Liver (tissue), 9 donors: ENCODE data around the gene ITPK1. TPM values are rescaled to one million over a fixed set of nuclear protein-coding genes. Genes with fewer than 3 reads are reported as not detected.

Source experiments
- DNase-seq: peaks from one replicate; pipeline ENCODE4 v3.0.0-alpha.2; 2017; ENCODE audit warnings: low spot score
- H3K27ac ChIP-seq, 2 donors: one replicate each; pipeline ENCODE4 v1.7.0; 2013; ENCODE audit warnings: inconsistent platforms in 2 of 2, low read length in 2 of 2, control low read depth in 1 of 2, low read depth in 1 of 2, mild to moderate bottlenecking in 1 of 2
- H3K27me3 ChIP-seq, 4 donors: one replicate each; pipeline versions ENCODE4 v1.6.1 to v1.7.0; 2013; ENCODE audit warnings: low read length in 3 of 4, inconsistent platforms in 1 of 4, mild to moderate bottlenecking in 1 of 4, moderate library complexity in 1 of 4; ENCODE audit not compliant: control insufficient read depth in 4 of 4, insufficient read depth in 4 of 4
- H3K36me3 ChIP-seq, 4 donors: one replicate each; pipeline versions ENCODE4 v1.6.1 to v1.7.0; 2013; ENCODE audit warnings: low read length in 3 of 4, mild to moderate bottlenecking in 3 of 4, low read depth in 1 of 4, moderate library complexity in 1 of 4; ENCODE audit not compliant: control insufficient read depth in 4 of 4, insufficient read depth in 3 of 4
- H3K4me1 ChIP-seq, 4 donors: one replicate each; pipeline versions ENCODE4 v1.6.1 to v1.7.0; 2013; ENCODE audit warnings: low read length in 3 of 4, mild to moderate bottlenecking in 3 of 4, moderate library complexity in 1 of 4; ENCODE audit not compliant: control insufficient read depth in 4 of 4, insufficient read depth in 4 of 4
- H3K4me3 ChIP-seq, 3 donors: one replicate each; pipeline versions ENCODE4 v1.6.1 to v1.7.0; 2013; ENCODE audit warnings: low read length in 3 of 3, control low read depth in 1 of 3, low read depth in 1 of 3, mild to moderate bottlenecking in 1 of 3
- H3K9ac ChIP-seq, 2 donors: one replicate each; pipeline ENCODE4 v1.7.0; 2013; ENCODE audit warnings: low read length in 2 of 2, mild to moderate bottlenecking in 2 of 2, moderate library complexity in 2 of 2, control low read depth in 1 of 2, low read depth in 1 of 2
- H3K9me3 ChIP-seq, 4 donors: one replicate each; pipeline versions ENCODE4 v1.6.1 to v1.7.0; 2013; ENCODE audit warnings: low read length in 3 of 4; ENCODE audit not compliant: control insufficient read depth in 4 of 4
- EGR1 ChIP-seq, 2 donors: IDR thresholded peaks; 2 replicates each; pipeline ENCODE4 v1.6.1; 2016 to 2018; ENCODE audit warnings: antibody characterized with exemption in 2 of 2, low read depth in 2 of 2
- FOXA2 ChIP-seq: IDR thresholded peaks from 2 replicates; pipeline ENCODE4 v1.6.1; 2016; ENCODE audit warnings: antibody characterized with exemption
- HNF4A ChIP-seq, 2 donors: conservative IDR thresholded peaks; 2 replicates each; pipeline ENCODE4 v1.6.1; 2016; ENCODE audit warnings: antibody characterized with exemption in 2 of 2, mild to moderate bottlenecking in 2 of 2
- HNF4G ChIP-seq: IDR thresholded peaks from 2 replicates; pipeline ENCODE4 v1.6.1; 2016; ENCODE audit warnings: antibody characterized with exemption
- JUND ChIP-seq, 2 donors: IDR thresholded peaks; 2 replicates each; pipeline ENCODE4 v1.6.1; 2016; ENCODE audit warnings: antibody characterized with exemption in 2 of 2
- NR2F2 ChIP-seq: IDR thresholded peaks from 2 replicates; pipeline ENCODE4 v1.6.1; 2016; ENCODE audit warnings: antibody characterized with exemption
- RXRA ChIP-seq, 2 donors: IDR thresholded peaks; 2 replicates each; pipeline ENCODE4 v1.6.1; 2017 to 2018; ENCODE audit warnings: antibody characterized with exemption in 2 of 2, mild to moderate bottlenecking in 1 of 2
- SP1 ChIP-seq: IDR thresholded peaks from 2 replicates; pipeline ENCODE4 v1.6.1; 2018; ENCODE audit warnings: antibody characterized with exemption, mild to moderate bottlenecking
- TAF1 ChIP-seq: conservative IDR thresholded peaks from 2 replicates; pipeline ENCODE4 v1.6.1; 2016; ENCODE audit warnings: antibody characterized with exemption, mild to moderate bottlenecking
- YY1 ChIP-seq: IDR thresholded peaks from 2 replicates; pipeline ENCODE4 v1.6.1; 2016; ENCODE audit warnings: antibody characterized with exemption, mild to moderate bottlenecking
- WGBS: extraction: QIAGEN DNeasy Blood & Tissue Kit; methylation state at CpG from one replicate; pipeline ENCODE4 v1.1.7; 2013; 5-methylcytosine and 5-hydroxymethylcytosine counted together
- polyA plus RNA-seq, 2 donors: library from polyadenylated mRNA; stranded (reverse) in 1 of 2; unstranded in 1 of 2; fragments of 200-250 nt in 1 of 2; fragments of >200 nt in 1 of 2; fragmentation: Nextera tagmentation in 1 of 2; extraction: Ambion mirVana in 1 of 2; gene quantifications; one replicate each; pipeline versions ENCODE4 v1.2.1 to v1.2.3, GENCODE V29; 2013 to 2015
- total RNA-seq, 2 donors: library from RNA; depleted of rRNA; stranded (reverse); fragments of >200 nt; gene quantifications; one replicate each; pipeline ENCODE4 v1.2.3, GENCODE V29; 2014
- TF ChIP-seq, protein P1 (sequence below): IDR thresholded peaks from 2 replicates; pipeline ENCODE4 v1.6.1; 2016; ENCODE audit warnings: antibody characterized with exemption, mild to moderate bottlenecking
- TF ChIP-seq, protein P2 (sequence below): IDR thresholded peaks from 2 replicates; pipeline ENCODE4 v1.6.1; 2016; ENCODE audit warnings: antibody characterized with exemption
- TF ChIP-seq, protein P3 (sequence below): fragments of 150-350 bp; IDR thresholded peaks from 2 replicates; pipeline ENCODE4 v1.5.1; 2017; ENCODE audit warnings: improper control_type of control experiment, low read depth, low read length; ENCODE audit not compliant: missing input control
- TF ChIP-seq, protein P4 (sequence below): IDR thresholded peaks from 2 replicates; pipeline ENCODE4 v1.6.1; 2016; ENCODE audit warnings: antibody characterized with exemption
- donor health status: healthy.
- donor health status: healthy.
- donor health status: healthy.
- donor health status: healthy.
- donor health status: healthy.

ITPK1 gene
- total and polyA plus RNA-seq, 4 donors = 9.0 to 41.2 (median 20.4) TPM

DNA sequence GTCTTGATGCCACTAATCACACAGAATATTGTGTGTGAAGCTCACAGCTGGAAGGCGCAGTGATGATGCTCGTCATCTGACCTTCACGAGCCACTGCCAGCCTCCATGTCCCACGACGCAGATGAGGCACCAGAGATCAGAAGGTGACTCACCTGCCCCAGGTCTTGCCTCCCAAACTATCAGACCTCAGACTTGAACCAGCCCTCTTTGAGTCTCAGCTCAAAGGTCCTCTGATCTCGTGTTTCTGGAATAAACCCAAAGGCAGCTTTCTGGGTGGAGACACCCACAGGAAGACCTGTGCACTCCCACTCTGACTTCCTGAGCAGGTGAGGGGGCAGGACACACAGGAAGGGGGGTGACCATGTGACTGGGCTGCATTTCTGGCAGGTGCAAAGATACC is 212.4 kb downstream of the ITPK1 start (continued):
- TF ChIP-seq, protein P1, sequence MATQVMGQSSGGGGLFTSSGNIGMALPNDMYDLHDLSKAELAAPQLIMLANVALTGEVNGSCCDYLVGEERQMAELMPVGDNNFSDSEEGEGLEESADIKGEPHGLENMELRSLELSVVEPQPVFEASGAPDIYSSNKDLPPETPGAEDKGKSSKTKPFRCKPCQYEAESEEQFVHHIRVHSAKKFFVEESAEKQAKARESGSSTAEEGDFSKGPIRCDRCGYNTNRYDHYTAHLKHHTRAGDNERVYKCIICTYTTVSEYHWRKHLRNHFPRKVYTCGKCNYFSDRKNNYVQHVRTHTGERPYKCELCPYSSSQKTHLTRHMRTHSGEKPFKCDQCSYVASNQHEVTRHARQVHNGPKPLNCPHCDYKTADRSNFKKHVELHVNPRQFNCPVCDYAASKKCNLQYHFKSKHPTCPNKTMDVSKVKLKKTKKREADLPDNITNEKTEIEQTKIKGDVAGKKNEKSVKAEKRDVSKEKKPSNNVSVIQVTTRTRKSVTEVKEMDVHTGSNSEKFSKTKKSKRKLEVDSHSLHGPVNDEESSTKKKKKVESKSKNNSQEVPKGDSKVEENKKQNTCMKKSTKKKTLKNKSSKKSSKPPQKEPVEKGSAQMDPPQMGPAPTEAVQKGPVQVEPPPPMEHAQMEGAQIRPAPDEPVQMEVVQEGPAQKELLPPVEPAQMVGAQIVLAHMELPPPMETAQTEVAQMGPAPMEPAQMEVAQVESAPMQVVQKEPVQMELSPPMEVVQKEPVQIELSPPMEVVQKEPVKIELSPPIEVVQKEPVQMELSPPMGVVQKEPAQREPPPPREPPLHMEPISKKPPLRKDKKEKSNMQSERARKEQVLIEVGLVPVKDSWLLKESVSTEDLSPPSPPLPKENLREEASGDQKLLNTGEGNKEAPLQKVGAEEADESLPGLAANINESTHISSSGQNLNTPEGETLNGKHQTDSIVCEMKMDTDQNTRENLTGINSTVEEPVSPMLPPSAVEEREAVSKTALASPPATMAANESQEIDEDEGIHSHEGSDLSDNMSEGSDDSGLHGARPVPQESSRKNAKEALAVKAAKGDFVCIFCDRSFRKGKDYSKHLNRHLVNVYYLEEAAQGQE = no peak
- no peak for TF ChIP-seq HNF4A (conservative IDR thresholded peaks at IDR 0.05)
- no peak for TF ChIP-seq SP1

DNA sequence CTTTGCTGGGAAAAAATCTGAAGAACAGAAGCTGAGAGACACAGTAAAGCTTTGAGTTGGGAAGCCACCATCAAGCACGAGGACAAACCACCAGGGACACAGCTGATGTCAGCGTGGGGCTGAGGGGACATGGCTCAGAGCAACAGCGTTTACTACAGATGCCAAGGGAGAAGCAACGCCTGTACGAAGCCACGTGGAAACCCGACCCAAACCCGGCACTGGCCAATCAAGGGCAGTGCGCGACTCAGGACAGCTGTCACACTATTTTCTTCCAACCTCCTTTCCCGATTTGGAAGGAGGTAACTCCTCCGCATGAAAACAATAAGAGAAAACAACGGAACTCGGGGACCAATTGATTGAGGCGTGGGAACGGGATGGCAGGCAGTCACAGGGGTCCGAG is 213.0 kb downstream of the ITPK1 start:
- TF ChIP-seq RXRA (IDR thresholded peaks at IDR 0.05) = no peak
- no peak for TF ChIP-seq JUND (IDR thresholded peaks at IDR 0.05)
- TF ChIP-seq, protein P2, sequence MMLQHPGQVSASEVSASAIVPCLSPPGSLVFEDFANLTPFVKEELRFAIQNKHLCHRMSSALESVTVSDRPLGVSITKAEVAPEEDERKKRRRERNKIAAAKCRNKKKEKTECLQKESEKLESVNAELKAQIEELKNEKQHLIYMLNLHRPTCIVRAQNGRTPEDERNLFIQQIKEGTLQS = no peak
- TF ChIP-seq FOXA2 = no peak
- no peak for TF ChIP-seq YY1
- no peak for TF ChIP-seq NR2F2
- TF ChIP-seq HNF4A (conservative IDR thresholded peaks at IDR 0.05) = no peak
- no peak for TF ChIP-seq SP1
- no peak for TF ChIP-seq HNF4G
- TF ChIP-seq TAF1 = no peak
- TF ChIP-seq EGR1 (IDR thresholded peaks at IDR 0.05; ENCODE audit: low read depth in 2 of 2) = no peak
- TF ChIP-seq, protein P3, sequence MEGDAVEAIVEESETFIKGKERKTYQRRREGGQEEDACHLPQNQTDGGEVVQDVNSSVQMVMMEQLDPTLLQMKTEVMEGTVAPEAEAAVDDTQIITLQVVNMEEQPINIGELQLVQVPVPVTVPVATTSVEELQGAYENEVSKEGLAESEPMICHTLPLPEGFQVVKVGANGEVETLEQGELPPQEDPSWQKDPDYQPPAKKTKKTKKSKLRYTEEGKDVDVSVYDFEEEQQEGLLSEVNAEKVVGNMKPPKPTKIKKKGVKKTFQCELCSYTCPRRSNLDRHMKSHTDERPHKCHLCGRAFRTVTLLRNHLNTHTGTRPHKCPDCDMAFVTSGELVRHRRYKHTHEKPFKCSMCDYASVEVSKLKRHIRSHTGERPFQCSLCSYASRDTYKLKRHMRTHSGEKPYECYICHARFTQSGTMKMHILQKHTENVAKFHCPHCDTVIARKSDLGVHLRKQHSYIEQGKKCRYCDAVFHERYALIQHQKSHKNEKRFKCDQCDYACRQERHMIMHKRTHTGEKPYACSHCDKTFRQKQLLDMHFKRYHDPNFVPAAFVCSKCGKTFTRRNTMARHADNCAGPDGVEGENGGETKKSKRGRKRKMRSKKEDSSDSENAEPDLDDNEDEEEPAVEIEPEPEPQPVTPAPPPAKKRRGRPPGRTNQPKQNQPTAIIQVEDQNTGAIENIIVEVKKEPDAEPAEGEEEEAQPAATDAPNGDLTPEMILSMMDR = no peak
- H3K4me1 ChIP-seq = no peaks in the 10 kb centered on the region
- no peak overlapping the region for H3K4me3 ChIP-seq
- no peaks in the 10 kb centered on the region for H3K36me3 ChIP-seq
- H3K9me3 ChIP-seq = no peaks in the 10 kb centered on the region
- no peak overlapping the region for H3K9ac ChIP-seq
- peaks cover 0 to 4% (median 0%) of the 10 kb centered on the region in 4 donors for H3K27me3 ChIP-seq
- no peak overlapping the region for H3K27ac ChIP-seq
- DNase-seq = no peak
- WGBS = 15% methylated on average over 17 of the region's 17 CpGs

DNA sequence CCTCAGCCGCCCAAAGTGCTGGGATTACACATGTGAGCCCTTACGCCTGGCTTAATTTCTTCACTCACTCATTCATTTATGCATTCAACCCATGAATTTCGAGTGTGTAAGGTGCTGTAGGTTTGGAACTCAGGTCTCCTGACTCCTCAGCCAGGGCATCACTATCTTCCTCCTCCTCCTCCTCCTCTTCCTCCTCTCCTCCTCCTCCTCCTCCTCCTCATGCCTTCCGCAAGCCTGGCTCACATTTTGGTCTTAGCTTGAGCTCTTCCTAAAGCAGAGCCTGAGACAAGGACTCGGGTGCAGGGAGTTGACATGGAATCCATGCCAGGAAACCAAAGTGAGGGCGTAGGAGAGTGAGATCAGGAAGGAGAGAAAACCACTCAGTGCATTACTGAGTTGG is 213.5 kb downstream of the ITPK1 start:
- H3K27me3 ChIP-seq = peaks cover 0 to 4% (median 0%) of the 10 kb centered on the region in 4 donors
- no peak for DNase-seq
- no peak overlapping the region for H3K4me3 ChIP-seq
- TF ChIP-seq, protein P4, sequence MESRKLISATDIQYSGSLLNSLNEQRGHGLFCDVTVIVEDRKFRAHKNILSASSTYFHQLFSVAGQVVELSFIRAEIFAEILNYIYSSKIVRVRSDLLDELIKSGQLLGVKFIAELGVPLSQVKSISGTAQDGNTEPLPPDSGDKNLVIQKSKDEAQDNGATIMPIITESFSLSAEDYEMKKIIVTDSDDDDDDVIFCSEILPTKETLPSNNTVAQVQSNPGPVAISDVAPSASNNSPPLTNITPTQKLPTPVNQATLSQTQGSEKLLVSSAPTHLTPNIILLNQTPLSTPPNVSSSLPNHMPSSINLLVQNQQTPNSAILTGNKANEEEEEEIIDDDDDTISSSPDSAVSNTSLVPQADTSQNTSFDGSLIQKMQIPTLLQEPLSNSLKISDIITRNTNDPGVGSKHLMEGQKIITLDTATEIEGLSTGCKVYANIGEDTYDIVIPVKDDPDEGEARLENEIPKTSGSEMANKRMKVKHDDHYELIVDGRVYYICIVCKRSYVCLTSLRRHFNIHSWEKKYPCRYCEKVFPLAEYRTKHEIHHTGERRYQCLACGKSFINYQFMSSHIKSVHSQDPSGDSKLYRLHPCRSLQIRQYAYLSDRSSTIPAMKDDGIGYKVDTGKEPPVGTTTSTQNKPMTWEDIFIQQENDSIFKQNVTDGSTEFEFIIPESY = no peak
- no peaks in the 10 kb centered on the region for H3K4me1 ChIP-seq
- no peaks in the 10 kb centered on the region for H3K36me3 ChIP-seq
- 71% methylated on average over 6 of the region's 6 CpGs for WGBS
- no peak overlapping the region for H3K27ac ChIP-seq
- H3K9me3 ChIP-seq = no peaks in the 10 kb centered on the region
- H3K9ac ChIP-seq = no peak overlapping the region
